Mucosa of descending colon (tissue), 3 donors: Measurements from ENCODE around the gene NPAS4. TPM values are rescaled to one million over a fixed set of nuclear protein-coding genes. Genes with fewer than 3 reads are reported as not detected.
"Not testable (repeated sequence)": the region's sequence is repeated elsewhere in the genome, so short reads cannot be mapped to it uniquely, and the experiment has no call there.

ENCODE experiments used
- ATAC-seq: fragments of 200-7000 bp; cut with Tn5 transposase; one replicate; pipeline ENCODE4 v1.9.1; 2020; ENCODE audit warnings: mild to moderate bottlenecking, moderate library complexity
- DNase-seq, 3 donors: peaks; one replicate each; pipeline ENCODE4 v3.0.0-alpha.2; 2020
- H3K36me3 ChIP-seq: fragments of 200-600 bp; one replicate; pipeline ENCODE4 v1.8.0; 2021; ENCODE audit warnings: low read depth, mild to moderate bottlenecking
- H3K4me1 ChIP-seq: fragments of 200-600 bp; one replicate; pipeline ENCODE4 v1.8.0; 2021; ENCODE audit warnings: low read depth, mild to moderate bottlenecking
- H3K4me3 ChIP-seq: fragments of 200-600 bp; one replicate; pipeline ENCODE4 v1.8.0; 2021; ENCODE audit warnings: mild to moderate bottlenecking
- H3K9me3 ChIP-seq: fragments of 200-600 bp; one replicate; pipeline ENCODE4 v1.8.0; 2021; ENCODE audit warnings: mild to moderate bottlenecking
- intact Hi-C, 2 donors: fragments of 100-400 bp; cut with DNase I in 1 of 2; cut with micrococcal nuclease in 1 of 2; formaldehyde crosslinking; loops; one replicate each; pipeline versions ENCODE4 v1.11.0 to v1.11.1; 2022; cut with DNase I, micrococcal nuclease
- long read RNA-seq, 2 donors: library from polyadenylated mRNA; unstranded; transcript quantifications; one replicate each; pipeline ENCODE4 v2.0.0, GENCODE V29; 2019 to 2021
- total RNA-seq, 3 donors: library from RNA; stranded (reverse); fragmentation: NEBNext Ultra II Directional in 2 of 3; extraction: Animal tissue kit (Norgen Biotek cat#: 25700) in 2 of 3; gene quantifications; one replicate each; pipeline versions ENCODE4 v1.2.1 to v1.2.4, GENCODE V29; 2021 to 2023
- TF ChIP-seq, protein P1 (sequence below): fragments of 200-600 bp; IDR thresholded peaks from one replicate; pipeline ENCODE4 v1.8.0; 2022; ENCODE audit warnings: antibody characterized with exemption, mild to moderate bottlenecking
- donor health status: DM: no; HTN: no; CAD: no; lungs with moderate emphysema.
- donor health status: DM: no; HTN: no; CAD: no.
- donor health status: DM: no; HTN: yes; CAD: no.

The NPAS4 gene
- total RNA-seq: 1 to 10 TPM in 1 of 3 donors, not detected in 2; 5.6 TPM
- long read RNA-seq, donor 1, partial matches to known transcripts: 0 of 2 reads
- long read RNA-seq, donor 1, other reads (novel, unspliced or antisense): 2 of 2 reads
- long read RNA-seq, donor 2: 0 reads

DNA sequence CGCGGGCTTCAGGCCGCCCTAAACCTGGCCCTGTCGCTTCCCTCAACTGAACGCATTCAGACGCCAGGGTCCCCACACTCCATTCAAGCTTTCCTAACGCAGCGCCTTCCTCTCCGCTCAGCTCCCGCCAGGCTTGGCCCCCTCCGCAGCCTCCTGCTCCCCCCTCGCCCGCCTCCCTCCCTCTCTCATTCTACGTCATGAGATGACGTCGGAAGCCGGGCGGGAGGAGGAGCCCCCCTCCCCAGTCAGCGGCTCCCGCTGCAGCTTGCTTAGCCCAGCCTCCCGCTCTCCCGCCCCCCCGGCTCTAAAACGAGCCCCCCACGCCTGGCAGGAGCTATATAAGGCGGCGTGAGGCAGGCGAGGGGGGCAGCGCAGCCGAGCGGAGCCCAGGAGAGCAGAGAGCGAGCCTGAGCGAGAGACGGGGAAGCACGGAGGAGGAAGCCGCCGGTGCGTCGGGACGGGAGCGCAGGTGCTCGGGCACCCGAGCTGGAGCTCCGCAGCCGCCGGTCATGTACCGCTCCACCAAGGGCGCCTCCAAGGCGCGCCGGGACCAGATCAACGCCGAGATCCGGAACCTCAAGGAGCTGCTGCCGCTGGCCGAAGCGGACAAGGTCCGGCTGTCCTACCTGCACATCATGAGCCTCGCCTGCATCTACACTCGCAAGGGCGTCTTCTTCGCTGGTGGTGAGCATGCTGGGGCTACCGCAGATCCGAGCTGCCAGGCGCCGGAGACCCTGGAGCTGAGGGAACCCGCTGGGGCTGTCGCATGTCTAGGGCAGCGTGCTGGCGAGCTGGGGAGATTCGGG is at the start of gene NPAS4:
Gene NPAS4, plus strand, starts transcription at position 365 of the 806 bp plus-strand sequence. Its CDS starts 145 bp downstream, at position 510.
- ATAC-seq (no peak), DNase-seq (no peak)
- TF ChIP-seq, protein P1, sequence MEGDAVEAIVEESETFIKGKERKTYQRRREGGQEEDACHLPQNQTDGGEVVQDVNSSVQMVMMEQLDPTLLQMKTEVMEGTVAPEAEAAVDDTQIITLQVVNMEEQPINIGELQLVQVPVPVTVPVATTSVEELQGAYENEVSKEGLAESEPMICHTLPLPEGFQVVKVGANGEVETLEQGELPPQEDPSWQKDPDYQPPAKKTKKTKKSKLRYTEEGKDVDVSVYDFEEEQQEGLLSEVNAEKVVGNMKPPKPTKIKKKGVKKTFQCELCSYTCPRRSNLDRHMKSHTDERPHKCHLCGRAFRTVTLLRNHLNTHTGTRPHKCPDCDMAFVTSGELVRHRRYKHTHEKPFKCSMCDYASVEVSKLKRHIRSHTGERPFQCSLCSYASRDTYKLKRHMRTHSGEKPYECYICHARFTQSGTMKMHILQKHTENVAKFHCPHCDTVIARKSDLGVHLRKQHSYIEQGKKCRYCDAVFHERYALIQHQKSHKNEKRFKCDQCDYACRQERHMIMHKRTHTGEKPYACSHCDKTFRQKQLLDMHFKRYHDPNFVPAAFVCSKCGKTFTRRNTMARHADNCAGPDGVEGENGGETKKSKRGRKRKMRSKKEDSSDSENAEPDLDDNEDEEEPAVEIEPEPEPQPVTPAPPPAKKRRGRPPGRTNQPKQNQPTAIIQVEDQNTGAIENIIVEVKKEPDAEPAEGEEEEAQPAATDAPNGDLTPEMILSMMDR: no peak
- H3K9me3 ChIP-seq: no peaks in the 10 kb centered on the region
- H3K4me1 ChIP-seq: peaks cover 4% of the 10 kb centered on the region
- H3K4me3 ChIP-seq: no peak within 1 kb of the TSS
- no peaks in the 10 kb centered on the region for H3K36me3 ChIP-seq
- intact Hi-C loops: no loop called here

DNA sequence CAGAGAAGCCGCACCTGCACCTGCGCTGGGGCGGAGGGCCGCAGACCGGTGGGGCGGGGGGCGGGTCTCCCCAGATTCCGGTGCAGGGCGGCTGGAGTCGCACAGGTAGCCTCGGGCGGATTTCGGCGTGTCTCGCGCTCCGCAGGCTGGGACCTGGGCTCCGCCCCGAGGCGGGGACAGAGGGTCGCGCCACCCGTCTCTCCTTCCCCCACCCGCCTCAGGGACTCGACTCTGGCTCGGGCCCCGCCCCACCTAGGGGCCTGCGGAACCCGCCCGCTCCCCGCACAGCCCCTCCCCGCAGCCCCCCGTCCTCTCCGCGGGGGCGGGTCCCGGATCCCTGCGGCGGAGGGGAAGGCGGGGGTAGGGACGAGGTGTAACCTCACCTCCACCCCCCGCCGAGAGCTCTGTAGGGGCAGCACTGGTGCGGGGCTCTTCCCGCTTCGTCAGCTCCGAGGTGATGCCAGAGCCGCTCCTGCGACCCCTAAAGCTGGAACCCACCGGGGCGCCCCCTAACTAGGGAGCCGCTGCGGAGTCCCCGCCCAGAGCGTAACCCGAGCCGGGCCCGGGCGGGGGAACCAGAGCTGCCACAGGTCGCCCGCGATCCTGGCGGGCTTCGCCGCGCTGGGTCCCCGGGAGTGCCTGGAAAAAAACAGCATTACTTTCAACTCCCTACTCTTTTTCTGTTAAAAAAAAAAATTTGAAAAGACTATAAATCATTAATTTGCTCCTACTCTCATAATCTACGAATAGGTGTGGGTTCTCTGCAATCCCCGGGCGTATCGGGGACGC is 49.0 kb upstream of the NPAS4 start, which contains the start of gene SLC29A2:
Gene SLC29A2, minus strand, starts transcription at position 134 of the 789 bp plus-strand sequence. CDS start 169 bp downstream, outside the sequence.
- DNase-seq: peak; percentile 83 to 91 (median 91)
- ATAC-seq: peak; percentile 82
- H3K36me3 ChIP-seq: no peaks in the 10 kb centered on the region
- H3K9me3 ChIP-seq: no peaks in the 10 kb centered on the region
- H3K4me1 ChIP-seq: peaks cover 3% of the 10 kb centered on the region
- TF ChIP-seq, protein P1: no peak
- intact Hi-C loops: no loop called here
- peak within 1 kb of the TSS; percentile 46 for H3K4me3 ChIP-seq

DNA sequence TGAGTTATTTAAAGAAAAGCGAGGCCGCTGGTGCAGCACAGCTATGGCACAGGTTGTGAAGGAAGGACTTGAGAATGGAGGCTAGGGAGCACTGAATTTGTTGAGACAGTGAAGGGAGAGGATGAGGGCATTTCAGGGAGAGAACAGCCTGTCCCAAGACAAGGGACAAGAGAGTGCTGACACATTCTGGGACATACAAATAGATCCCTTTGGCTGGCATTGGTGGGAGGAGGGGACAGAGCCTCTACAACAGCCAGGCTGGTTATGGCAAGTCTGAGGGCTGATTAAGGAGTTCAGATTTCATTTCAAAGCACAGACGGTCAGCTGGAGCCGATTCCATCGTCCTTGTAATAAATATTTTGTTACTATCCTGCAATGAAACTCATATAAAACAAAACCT is 47.6 kb upstream of the NPAS4 start:
- no peak overlapping the region for H3K4me3 ChIP-seq
- DNase-seq: no peak
- intact Hi-C loops: no loop called here
- no peaks in the 10 kb centered on the region for H3K9me3 ChIP-seq
- H3K4me1 ChIP-seq: peaks cover 3% of the 10 kb centered on the region
- H3K36me3 ChIP-seq: no peaks in the 10 kb centered on the region
- no peak for ATAC-seq
- TF ChIP-seq, protein P1: no peak

DNA sequence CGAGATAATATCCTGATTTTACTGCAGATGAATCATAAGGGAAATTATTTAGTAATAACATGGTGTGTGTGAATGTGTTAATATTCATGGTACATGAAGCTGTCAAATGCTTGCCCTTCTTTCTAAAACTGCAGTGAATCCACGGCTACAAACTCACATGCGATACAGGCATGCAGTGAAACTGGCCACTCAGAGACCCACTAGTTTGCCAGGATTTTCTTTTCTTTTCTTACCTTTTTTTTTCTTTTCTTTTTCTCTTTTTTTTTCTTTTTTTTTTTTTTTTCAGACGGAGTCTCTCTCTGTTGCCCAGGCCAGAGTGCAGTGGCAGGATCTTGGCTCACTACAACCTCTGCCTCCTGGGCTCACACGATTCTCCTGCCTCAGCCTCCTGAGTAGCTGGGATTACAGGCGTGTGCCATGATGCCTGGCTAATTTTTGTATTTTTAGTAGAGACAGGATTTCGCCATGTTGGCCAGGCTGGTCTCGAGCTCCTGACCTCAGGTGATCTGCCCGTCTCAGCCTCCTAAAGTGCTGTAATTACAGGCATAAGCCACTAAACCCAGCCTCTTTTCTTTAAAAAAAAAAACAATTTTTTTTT is 47.0 kb upstream of the NPAS4 start:
- ATAC-seq, H3K4me1 ChIP-seq, H3K4me3 ChIP-seq, H3K36me3 ChIP-seq, DNase-seq, intact Hi-C loops, H3K9me3 ChIP-seq: not testable (repeated sequence)

DNA sequence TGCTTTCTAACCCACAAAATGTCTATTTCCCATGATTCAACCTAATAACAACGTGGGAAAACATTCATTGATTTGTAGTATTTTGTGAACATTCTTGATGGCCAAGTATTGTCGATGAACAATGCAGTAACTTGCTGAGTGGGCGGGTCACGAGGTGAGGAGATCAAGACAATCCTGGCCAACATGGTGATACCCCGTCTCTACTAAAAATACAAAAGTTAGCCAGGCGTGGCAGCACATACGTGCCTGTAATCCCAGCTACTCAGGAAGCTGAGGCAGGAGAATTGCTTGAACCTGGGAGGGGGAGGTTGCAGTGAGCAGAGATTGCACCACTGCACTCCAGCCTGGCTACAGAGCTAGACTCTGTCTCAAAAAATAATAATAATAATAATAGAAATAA is 40.6 kb upstream of the NPAS4 start:
- not testable (repeated sequence) for ATAC-seq, H3K4me1 ChIP-seq, H3K4me3 ChIP-seq, H3K36me3 ChIP-seq, DNase-seq, H3K9me3 ChIP-seq
- intact Hi-C loops: loop anchor here in 1 of 2 donors (10.0 kb wide), 1 partner anchor 65 kb away; the partner anchor contains the start of gene CD248

DNA sequence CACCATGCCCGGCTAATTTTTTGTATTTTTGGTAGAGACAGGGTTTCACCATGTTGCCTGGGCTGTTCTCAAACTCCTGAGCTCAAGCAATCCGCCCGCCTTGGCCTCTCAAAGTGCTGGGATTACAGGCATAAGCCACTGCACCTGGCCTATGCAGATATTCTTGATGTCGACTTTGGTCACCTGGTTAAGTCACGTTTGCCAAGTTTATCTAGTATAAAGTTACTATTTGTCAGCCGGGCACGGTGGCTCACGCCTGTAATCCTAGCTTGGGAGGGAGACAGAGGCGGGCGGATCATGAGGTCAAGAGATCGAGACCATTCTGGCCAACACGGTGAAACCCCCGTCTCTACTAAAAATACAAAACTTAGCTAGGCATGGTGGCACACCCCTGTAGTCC is 36.5 kb upstream of the NPAS4 start:
- ATAC-seq, H3K9me3 ChIP-seq, H3K4me3 ChIP-seq, DNase-seq, H3K36me3 ChIP-seq, H3K4me1 ChIP-seq: not testable (repeated sequence)
- intact Hi-C loops: loop anchor here in 1 of 2 donors (10.0 kb wide), 1 partner anchor 70 kb away; the partner anchor contains the start of gene CD248
